PC-9 (cell line): ENCODE data around the gene SFSWAP.

Experiments
- EZH2 ChIP-seq: fragments of 200-600 bp; sonication (generic); IDR thresholded peaks from 2 replicates; pipeline ENCODE4 v1.8.0; 2017; ENCODE audit warnings: antibody characterized with exemption, low read depth
- TF ChIP-seq, protein P1 (sequence below): fragments of 200-600 bp; sonication (generic); conservative IDR thresholded peaks from 2 replicates; pipeline ENCODE4 v1.6.1; 2017; ENCODE audit warnings: mixed run types, antibody characterized with exemption, mild to moderate bottlenecking, moderate library complexity

DNA sequence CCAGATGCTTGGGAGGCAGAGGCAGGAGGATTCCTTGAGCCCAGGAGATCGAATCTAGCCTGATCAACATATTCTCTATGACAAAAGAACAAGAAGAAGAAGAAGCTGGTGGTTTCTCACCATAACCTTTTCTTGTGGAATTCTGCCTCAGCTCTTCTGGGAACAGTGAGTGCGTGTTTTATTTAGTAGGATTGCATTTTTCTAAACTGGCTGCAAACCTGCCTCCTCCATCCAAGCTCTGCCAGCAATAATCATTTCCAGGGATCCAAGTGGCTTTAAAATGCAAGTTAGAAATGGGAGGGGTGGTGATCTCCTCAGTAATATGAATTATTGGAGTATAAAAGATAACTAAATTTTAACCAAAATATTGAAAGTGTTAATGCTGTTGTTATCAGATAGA, 71.2 kb downstream of the SFSWAP start:
- TF ChIP-seq, protein P1, sequence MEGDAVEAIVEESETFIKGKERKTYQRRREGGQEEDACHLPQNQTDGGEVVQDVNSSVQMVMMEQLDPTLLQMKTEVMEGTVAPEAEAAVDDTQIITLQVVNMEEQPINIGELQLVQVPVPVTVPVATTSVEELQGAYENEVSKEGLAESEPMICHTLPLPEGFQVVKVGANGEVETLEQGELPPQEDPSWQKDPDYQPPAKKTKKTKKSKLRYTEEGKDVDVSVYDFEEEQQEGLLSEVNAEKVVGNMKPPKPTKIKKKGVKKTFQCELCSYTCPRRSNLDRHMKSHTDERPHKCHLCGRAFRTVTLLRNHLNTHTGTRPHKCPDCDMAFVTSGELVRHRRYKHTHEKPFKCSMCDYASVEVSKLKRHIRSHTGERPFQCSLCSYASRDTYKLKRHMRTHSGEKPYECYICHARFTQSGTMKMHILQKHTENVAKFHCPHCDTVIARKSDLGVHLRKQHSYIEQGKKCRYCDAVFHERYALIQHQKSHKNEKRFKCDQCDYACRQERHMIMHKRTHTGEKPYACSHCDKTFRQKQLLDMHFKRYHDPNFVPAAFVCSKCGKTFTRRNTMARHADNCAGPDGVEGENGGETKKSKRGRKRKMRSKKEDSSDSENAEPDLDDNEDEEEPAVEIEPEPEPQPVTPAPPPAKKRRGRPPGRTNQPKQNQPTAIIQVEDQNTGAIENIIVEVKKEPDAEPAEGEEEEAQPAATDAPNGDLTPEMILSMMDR: no peak
- TF ChIP-seq EZH2: no peak
